DMS53 treated with DMSO at 0.1 percent for 48 hours (cell line): ENCODE results near the gene KCNA3.

Experiments
- DNase-seq: peaks from one replicate; lab custom pipeline; 2025; ENCODE audit not compliant: unreplicated experiment; lab: John Stamatoyannopoulos, UW

KCNA3 gene

DNA sequence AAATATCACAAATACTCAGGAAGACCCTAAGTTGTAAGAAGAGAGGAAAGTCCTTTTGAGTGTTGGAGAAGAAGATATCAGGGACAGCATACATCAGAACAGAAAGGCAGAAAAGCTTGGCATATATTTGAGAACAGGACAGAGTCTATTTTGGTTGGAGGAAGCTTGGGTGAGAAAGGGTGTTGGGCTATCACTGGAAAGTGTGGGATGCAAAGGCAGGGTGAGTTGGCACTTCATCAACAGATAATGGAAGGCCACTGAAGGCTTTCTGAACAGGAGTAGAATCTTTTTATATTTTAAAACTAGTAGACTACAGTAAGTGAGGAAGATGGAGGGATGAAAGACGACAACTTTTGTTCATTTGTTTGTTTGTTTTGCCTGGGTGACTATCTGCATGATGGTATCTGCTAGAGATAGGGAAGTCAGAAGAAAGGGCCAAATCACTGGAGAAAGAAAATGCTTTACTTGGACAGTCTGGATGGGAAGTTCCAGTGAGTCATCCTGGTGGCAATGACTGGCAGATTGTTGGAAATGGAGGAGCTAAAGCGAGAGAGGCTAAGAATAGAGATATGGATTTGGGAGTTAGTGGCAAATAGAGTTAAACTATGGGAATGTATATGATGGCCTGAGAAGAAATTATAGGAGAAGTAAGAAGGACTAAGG lies 34.9 kb downstream of the KCNA3 start:
- no peak for DNase-seq

- no peak for DNase-seq
Observed at GRCh38 chr1:110638556-110638955, 36.2 kb downstream of the KCNA3 start.

- DNase-seq, result no peak
Observed at GRCh38 chr1:110638058-110638457, 36.7 kb downstream of the KCNA3 start.

DNA sequence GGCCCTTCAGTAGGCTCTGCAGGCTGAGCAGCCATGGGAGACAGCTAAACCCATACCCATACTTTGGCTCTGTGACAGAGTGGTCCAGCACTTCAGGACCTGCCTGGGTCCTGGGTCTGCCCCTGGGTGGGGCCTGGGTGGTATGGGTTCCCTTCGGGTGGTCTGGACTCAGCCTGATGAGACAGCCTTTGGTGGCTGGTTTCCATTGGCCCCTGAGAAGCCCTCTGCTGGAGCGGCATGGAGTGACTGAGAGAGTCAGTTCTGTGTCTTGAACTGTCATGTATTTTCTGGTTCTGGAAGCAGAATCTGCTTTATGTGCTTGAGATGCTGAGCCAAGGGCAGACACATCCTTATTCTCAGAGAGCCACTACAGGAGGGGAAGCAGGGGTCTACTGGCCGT lies 37.3 kb downstream of the KCNA3 start:
- DNase-seq, result no peak

GRCh38 chr1:110636149-110636935 lies 38.4 kb downstream of the KCNA3 start:
- no peak for DNase-seq

DNA sequence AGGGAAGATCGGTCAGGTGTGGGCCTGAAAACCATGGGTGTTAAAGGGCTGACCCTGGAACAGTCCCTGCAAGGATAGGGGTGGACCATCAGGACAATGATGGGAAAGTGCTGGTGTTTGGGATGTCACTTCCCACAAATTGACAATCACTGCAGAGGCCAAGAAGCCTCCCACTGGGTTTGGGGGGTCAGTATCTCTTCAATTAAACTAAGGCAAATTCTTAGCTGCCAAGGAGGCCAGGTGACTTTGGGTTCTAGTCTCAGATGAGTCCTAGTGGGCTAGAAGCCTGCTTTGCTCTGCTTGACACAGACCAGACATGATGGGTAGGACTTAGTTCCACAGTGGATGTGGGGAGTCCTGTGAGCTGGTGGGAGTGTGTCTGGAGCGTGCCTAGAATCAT lies 39.3 kb downstream of the KCNA3 start:
- no peak for DNase-seq

- DNase-seq, result no peak
Observed at GRCh38 chr1:110634455-110635311, 40.1 kb downstream of the KCNA3 start.

GRCh38 chr1:110634086-110634454 lies 40.7 kb downstream of the KCNA3 start:
- no peak for DNase-seq

GRCh38 chr1:110633646-110634030 lies 41.1 kb downstream of the KCNA3 start:
- DNase-seq, result no peak

DNA sequence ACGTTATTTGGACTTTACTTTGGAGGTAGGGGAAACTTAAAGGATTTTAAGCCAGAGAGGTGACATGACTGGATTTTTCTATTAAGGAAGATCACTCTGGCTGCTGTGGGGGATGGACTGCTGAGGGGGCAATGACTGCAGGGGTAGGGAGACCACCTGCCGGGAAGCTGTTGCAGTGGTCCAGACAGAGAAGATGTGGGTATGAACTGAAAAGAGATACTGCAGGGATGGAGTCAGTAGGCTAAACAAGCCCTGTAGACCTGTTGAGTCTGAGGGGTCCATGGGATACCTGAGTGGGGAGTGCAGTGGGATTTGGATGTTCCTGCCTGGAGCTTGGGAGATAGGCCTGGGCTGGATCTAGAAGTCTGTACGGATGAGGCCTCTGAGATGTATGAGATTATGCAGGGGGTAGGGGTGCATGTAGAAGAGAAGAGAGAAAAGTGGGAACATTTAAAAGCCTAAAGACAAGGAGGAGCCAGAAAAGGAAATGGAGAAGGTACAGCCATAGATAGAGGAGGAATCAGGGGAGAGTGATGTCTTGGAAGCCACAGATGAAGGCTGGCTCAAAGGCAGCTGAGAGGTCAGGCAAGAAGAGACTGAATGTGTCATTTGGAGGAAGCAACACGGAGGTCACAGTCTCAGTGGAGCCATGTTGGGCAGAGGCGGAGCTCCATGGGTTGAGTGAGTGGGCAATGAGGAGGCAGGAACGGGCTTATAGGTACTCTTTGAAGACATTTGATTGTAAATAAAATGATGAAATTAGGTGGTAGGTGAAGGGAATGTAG lies 42.7 kb downstream of the KCNA3 start:
- DNase-seq, result no peak

- DNase-seq, result peak; percentile 51
Observed at GRCh38 chr1:110630839-110631663, 43.7 kb downstream of the KCNA3 start.

DNA sequence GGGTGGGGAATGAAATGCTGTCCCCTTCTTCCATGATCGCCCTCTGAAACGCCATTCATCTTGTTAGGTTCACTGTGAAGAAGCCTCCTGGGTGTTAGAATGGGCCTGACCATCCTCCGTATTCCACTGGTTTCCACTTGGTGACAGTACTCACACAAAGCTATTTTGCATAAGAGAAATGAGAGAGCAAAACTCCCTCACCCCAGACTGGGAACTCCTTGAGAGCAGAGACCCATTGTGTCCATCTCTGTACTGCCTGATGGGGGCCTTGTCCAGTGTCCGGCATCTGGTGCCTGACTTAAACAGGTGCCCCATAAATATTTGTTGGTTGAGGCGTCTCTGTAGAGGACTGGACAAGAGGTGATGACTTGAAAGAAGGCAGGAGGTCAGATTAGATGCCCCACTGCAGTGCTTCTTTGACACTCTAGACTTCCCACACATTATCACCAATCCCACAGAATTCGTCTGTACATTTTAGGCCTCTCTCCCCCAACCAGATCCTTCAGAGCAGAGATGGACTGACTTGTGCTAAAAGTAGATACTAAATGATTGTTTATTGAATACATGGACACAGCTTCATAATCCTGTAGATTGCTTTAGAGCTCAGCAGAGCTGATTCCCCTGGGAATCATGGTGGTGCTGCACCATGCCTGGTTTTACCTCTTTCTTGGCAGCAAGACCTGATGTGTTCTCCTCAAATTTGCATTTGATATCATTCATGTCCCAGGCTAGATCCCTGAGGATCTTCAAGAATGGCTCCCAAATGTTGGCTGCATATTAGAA lies 46.2 kb downstream of the KCNA3 start:
- no peak for DNase-seq

GRCh38 chr1:110627764-110628163 lies 47.0 kb downstream of the KCNA3 start:
- DNase-seq, result no peak

DNA sequence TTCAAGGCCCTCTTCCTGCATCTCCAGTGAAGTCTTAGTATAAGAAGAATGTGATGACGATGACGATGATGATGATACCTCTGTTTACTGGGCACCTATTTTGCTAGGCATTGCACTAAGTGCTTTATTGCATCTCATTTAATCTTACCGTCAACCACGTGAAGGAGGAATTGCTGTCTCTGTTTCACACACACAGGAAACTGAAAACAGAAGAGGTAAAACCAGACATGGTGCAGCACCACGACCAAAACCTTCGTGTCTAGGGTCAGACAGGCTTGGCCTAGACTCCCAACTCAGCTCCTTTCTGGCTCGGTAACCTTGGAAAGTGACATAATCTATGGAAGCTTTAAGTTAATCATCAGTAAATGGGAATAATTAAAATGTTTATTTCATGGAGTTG lies 47.9 kb downstream of the KCNA3 start:
- no peak for DNase-seq
